HG02610 (cell line): Measurements from ENCODE around the gene HSF2BP.
"Not testable (repeated sequence)": the region's sequence is repeated elsewhere in the genome, so short reads cannot be mapped to it uniquely, and the experiment has no call there.

ENCODE experiments used
- ATAC-seq: cut with Tn5 transposase; IDR thresholded peaks from one replicate; pipeline ENCODE4 v1.9.1; 2021; ENCODE audit warnings: mild to moderate bottlenecking, moderate library complexity; ENCODE audit not compliant: unreplicated experiment

Gene HSF2BP

DNA sequence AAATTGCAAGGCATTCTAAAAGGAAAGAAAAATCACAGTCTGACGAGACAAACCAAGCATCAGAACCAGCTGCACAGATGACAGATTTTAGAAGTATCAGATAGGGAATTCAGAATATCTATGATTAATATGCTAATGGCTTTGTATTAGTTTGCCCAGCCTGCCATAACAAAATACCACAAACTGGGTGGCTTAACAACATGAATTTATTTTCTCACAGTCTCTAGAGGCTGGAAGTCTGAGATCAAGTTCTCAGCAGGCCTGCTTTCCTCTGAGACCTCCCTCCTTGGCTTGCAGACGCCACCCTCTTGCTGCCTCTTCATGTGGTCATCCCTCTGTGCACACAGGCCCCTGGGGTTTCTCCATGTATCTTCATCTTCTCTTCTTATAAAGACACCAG is 118.7 kb downstream of the HSF2BP start:
- not testable (repeated sequence) for ATAC-seq

DNA sequence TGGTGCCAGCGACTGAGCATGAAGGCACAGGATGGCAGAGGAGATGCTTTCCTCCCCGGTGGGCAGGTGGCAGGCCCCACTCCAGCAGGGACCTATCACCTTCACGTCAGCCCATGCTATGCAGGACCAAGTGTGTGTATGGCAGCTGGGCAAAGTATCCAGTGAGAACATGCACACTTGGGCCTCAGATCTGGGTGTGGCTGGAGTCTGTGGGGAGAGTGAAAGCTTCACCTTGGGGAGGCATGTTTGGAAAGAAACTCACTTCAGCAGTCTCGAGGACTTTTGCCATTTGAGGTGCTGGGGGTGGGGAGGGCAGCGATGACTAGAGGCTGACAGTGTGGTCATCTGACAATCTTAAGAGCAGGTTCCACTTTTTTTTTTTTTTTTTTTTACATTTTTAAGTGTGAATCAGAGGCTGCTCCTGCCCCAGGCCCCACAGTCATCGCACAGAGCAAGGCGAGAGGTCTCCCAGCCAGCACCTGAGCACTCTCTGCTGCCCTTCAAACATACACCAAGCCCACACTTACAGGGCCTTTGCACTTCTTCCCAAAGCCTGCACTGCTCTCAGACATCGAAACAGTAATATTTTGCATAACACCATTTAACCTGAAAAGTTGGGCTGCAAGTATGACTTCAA is 136.7 kb downstream of the HSF2BP start:
- not testable (repeated sequence) for ATAC-seq

DNA sequence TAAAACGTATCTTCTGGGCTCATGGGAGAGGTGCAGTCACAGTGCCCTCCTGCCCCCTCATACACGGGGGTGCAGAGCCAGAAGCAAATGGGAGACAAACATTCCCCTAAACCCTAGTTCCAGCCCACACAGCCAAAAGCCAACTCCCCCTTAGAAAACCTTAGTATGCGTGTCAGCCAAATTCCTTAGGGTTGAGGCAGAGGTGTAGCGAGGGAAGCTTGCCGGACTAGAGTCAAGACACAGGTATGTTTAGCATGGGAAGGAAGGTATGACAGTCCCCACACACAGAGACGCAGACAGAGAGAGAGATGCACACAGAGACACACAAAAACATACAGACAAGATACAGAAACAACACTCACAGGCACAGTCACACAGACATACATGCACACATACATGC is 141.6 kb downstream of the HSF2BP start:
- not testable (repeated sequence) for ATAC-seq

DNA sequence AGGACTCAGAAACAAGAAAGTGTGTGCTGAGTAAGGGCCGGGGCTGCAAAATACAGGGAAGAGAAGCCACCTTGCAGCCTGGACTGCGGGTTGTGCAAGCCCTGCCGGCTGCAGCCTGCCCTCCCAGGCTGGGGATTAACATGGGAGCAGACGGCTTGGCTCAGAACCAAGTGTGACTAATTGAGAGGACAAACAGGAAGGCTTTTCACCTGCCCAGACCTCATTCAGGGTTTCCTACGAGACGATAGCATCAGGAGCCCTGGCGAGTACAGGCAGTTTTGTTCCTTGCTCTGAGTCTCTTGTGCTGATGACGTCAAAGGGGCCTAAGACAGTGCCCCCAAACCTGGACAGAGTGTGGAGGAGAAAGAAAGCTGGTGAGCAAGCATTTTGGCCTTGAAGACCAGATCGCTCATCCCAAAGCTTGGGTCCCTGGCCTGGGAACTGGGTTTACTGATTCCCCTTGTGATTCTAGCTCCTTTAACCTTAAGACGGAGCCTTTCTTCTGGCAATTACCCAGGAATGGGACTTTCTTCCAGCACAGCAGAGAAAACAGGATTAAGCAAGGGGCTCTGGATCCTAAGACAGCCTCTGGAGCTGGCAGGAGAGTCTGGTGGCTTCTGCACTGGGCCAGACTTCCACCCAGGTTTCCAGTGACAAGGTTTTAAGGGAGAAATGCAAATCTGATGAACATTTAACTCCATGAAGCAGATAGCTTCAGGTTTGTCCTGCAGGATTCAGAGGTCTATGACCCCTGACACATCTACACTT is 142.2 kb downstream of the HSF2BP start:
- not testable (repeated sequence) for ATAC-seq

DNA sequence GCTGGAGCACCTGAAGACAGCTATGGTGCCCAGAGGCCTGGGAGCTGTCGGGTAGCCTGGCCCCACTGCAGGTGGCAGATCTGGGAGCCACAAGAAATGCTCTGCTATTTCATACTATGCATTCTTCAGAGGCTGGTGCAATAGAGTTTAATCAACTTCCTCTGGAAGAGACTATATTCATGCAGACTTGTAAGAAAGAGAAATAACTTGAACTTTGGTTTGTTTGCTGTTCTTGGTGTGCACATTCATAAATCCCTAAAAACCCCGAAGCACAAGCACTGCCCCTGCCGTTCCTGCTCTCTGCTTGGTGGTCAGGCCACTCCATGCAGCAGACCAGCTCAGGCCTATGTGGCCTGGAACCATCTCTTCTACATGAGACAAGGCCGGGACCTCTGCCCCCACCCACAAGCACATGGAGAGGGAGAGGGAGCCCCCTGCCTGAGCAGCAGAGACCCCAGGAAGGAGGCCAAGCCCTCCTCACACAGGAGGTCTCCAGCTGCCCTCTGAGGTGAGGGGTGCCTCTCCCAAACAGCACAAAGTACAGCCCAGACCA is 142.9 kb downstream of the HSF2BP start:
- not testable (repeated sequence) for ATAC-seq

DNA sequence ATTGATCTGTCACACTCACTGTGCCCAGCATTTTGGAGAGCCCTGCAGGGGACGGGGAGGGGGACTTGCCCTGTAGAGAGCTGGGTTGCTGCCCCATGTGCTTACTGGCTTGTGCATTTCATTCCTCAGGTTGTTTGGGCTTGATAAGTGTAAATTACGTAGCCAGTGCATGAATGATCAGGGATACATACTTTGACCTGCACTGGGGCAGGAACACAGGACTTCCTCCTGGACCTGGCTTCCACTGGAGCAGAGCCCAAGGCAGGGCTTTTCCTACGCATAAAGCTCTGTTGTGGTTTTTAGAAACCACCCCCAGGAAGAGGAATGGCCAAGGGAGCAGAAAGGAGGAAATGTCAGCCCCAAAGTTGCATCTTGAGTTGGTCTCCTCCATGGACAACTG is 144.5 kb downstream of the HSF2BP start:
- ATAC-seq = not testable (repeated sequence)

DNA sequence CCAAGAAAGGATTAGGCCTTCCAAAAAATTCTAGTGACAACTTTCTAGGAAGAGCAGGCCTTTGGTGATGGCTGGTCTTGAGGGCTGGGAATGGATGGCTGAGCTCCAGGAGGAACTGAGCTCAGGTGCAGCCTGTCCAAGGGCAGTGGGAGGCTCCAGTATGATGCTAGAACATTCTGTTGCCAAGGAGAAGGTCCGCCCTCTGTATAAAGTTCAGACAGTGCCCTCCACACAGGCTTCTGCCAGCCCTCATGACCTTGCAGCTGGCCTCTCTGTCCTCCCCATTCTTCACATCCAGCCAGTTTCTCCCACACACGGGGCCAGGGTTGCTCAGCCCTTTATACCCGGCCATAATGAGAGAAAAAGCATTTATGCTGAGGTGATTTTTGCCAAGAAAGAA is 146.3 kb downstream of the HSF2BP start:
- not testable (repeated sequence) for ATAC-seq

DNA sequence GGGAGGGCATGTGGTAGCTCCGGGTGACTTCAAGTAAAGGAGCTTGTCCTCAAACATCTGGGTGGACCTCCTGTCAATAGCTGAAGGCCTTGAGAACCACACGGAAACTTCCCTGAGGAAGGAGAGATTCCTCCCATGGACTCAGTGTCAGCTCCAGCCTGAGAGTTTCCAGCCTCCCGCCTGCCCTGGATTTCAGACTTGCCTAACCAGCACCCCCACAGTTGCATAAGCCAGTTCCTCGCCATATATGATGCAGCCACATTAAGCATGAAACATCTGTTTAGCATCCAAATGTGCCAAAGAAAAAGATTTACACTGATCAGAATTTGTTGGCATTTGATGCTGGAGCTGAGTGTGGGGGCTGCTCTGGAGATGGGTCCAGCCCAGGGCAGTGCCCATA is 148.1 kb downstream of the HSF2BP start:
- ATAC-seq = not testable (repeated sequence)

DNA sequence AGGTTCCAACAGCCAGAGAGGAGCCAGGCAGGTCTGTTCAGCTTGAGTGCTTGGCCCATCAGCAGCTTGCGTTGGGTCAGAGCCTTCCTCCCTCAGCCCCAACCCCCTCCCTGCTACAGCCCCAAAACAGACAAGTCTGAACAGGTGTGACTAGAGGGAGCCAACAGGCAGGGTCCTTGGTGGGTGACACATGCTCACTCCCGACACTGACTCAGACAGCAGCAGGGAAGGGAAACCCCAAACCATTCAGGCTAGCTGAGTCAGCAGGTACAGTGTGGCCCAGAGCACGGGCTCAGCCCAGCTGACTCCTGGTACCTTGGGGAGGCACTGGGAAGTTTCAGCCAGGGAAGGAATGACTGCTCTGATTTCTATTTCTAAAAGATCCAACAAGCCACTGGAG is 148.6 kb downstream of the HSF2BP start:
- ATAC-seq = peak; percentile 65

DNA sequence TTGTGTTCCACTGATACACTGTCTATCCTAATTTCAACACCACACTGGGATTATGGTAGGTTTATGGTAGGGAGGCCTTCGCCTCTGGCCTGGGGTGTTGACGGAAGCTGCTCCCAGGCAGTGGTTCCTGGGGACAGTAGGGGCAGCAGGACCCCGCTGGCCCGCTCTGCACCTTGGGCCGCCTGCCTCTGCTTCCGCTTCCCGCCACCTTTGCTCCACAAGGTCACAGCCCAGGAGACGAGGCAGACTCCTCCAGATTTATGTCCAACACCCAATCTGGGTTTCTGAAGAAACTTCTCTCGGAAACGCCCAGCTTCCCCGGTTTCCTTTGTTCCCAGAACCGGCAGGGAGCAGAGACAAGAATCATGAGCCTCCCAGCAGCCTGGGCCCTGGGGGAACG is 155.4 kb downstream of the HSF2BP start:
- ATAC-seq = not testable (repeated sequence)

DNA sequence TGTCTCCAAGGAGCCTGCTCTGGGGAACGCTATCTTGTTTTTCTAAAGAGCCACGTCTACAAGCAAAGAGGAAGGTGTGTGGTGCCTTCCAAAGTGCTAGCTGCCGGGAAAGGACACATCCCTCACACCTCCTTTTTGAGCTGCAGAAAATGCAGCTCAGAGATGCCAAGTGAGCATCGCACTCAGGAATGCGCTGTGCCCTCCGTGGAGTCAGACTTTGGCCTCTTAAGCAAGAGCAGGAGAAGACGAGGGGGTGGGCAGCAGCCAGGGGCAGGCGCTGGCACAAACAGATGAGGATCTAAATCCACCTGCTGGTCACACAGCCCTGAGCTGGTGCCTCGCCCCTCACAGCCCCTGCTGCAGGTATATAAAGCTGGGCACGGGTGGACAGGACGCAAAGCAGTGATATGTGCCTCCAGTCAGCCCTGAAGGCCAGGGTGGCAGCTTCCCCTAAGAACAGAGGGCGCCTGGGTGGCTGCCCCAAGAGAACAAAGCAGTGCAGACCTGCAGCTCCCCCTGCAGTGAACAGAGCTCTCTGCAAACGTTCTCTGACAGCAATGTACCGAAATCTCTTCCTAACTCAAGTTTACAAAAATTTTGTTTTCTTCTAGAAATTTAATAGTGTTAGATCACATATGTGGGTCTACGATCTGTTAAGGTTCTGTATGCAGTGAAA is 156.1 kb downstream of the HSF2BP start:
- ATAC-seq = not testable (repeated sequence)

DNA sequence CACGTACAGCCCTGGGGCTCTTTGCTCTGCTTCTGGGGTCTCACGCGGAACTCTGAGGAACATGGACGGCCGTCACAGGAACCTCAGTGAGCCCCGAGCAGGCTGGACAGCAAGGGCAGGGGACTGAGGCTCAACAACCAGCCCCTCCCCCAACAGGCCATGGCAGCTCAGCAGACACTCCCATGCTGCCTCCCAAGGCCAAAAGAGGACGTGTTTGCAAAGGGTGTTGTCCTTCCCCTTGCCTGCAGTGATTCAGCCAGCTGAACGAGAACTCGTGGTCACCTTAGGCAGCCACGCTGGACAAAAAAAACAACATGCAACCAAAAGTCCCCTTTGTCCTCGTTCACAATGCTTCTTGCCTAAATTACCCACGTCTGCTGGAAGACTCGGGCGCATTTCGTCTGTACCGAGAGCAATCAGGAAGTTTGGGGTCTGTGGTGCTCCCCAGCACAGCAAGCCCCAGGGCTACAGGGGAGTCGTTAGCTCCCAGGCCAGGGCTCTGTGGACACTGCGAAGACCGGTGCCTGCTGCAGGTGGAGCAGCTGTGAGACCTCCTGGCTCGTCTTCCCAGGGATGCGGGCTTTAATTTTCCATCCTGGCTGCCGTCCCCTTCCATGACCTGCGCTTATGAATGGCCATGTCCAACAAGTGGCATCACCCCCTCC is 156.7 kb downstream of the HSF2BP start:
- not testable (repeated sequence) for ATAC-seq

DNA sequence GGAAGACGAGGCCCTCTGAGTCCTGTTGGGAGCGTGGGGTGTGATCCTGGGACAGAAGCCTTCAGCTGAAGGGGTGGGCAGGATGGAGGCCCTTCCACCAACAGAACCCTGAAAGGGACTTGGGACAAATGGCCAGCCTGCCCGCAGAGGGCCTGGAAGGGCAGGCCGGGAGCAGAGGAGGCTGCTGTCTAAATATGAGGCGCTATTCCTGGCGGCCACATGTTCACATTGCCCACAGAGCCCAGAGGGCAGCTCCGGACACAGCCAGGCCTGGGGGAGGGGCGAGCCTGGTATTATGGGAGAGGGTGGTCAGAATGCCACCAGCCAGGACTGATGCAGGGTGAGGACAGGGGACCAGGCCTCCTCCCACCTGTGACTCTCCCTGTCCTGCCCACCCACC is 160.4 kb downstream of the HSF2BP start:
- ATAC-seq = not testable (repeated sequence)

DNA sequence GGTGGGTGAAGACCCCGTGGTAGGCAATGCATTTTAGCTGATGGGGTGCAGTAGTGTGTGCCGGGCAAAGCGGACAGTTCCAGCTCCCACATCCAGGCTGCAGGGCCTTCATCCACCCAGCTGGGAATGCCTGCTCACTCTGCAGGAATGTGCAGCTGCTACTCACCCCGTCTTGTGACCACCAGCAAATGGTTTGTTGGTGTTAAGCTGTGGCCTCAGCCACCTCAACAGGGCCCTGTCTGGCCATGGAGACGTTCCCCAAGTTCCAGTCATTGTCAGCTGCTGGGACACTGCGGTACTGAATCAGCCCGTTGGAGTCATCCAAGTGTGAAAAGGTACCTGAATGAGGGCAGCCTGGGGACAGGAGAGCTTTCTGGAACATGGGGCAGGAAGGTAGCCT is 161.2 kb downstream of the HSF2BP start:
- ATAC-seq = not testable (repeated sequence)

DNA sequence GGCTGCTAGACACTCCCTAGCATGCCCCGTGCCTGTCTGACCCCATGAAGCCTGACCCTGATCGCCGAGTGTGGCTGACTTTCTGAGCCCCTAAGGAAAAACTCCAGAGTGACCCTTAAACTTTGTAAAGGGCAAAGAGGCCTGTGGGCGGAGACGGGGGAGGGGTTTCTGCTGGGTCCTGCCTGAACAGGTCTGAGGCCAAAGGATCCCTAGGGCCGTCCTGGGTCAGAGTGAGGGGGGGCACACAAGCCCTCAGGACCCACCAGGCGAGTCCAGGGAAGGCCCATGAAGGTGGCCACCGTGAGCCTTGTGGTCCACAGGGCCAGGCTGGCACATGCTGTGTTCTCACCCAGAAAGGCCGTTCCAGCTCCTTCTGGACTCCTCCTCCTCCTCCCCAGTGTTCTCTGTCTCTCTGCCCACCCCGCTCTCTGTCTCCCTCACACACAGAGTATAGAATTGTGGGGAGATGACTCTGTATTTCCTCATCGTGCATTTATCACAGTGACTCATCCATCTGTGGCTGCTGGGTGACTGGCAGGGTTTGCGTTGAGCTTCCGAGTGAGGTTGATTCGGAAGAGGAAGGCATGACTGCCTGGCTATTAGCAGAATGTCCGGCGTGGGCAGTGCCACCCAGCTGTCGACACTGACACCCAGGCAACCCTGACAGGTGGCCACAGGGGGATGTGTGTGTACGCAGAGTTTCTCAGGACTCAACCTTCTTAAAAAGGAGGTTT is 164.8 kb downstream of the HSF2BP start:
- ATAC-seq = not testable (repeated sequence)

DNA sequence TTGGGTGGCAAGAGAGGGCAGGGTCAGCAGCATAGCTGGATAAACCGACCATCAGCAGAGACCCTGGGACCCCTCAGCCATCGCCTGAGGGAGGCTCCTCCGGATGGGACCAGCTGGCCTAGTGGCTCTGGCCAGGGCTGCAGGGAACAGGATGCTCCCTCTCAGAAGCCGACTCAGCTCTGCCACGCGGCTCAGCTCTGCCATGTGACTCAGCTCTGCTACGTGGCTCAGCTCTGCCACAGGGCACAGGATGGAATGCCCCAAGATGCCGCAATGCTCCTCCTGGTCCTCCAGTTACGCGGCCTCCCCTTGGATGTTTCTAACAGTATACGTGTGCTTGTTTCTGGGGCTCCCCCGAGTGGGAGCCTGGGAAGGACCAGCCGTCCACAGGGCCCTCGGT is 165.8 kb downstream of the HSF2BP start:
- ATAC-seq = not testable (repeated sequence)

DNA sequence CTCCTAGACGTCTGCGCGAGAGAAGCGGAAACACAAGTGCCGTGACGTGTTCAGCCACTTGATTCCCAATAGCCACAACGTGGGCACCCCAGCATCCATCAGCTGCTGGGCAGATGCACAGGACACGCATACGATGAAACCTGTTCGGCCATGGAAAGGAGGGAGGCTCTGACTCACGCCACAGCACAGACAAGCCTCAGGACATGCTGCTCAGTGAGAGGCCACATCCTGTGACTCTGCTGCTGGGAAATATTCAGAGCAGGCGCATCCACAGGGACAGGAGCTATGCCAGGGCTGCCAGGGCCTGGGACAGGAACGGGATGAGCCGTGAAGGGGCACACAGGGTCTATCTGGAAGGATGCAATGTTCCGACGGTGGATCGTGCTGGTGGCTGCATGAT is 171.1 kb downstream of the HSF2BP start:
- ATAC-seq = not testable (repeated sequence)

DNA sequence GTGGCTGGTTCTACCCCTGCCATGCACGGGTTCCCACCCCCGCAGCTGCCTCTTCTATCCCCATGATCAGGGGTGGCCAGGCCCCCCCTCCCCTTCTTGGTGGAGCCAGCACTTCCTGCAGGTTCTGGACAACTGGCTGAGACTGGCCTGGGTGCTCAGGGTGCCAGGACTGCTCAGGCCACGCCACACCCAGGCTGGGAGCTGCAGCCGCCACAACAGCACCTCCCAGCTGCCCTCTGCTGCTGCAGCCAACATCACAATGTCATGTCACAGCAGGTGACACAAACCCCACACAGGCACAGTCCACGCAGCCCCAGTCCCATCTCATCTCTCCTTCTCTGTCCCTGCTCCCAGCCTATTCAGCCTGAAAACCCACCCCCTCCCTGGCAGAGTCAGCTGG is 173.2 kb downstream of the HSF2BP start:
- not testable (repeated sequence) for ATAC-seq

DNA sequence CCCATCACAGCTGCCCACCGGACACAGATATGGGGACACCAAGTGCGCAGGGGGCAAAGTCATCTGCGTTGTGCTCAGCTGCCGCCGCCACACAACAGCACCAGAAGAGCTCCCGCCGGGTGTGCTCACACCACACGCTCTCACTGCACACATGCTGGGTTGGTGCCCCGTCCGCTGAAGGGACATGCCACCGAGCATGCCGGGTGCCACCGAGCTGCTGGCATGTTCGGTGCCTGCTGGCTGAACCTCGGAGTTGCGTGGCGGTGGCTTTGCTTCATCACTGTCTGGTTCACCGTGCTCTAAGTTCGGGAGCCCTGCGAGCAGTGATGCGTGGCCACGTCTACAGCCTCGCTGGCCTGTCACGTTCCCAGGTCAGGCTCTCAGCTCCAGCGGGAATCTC is 174.3 kb downstream of the HSF2BP start:
- ATAC-seq = not testable (repeated sequence)

DNA sequence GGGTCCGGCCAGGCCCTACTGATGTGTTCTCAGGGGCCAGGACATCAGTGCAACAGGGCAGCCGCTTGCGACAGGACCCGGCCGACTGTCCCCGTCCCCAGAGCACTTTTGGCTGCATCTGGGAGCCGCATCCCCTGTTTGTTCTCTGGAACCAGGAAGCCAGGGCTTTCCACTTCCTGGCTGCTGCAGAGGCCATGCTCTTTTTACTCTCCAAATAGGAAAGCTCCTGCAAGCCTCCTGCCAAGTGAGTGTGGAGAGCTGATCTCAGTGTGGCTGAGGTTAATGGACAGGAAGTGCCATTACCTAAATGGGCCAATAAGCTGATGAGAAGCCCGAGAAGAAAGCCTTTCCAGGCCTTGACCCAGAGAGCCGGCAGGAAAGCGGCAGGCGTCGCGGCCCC is 180.1 kb downstream of the HSF2BP start:
- not testable (repeated sequence) for ATAC-seq
